IPS-18c (cell line): ENCODE measurements around the gene MAB21L3.

Experiments used
- H3K4me3 ChIP-seq: 2 replicates; pipeline ENCODE4 v1.7.0; 2013; ENCODE audit warnings: low read depth, mild to moderate bottlenecking, low read length, moderate library complexity; ENCODE audit not compliant: insufficient read depth
- H3K9me3 ChIP-seq: one replicate; pipeline ENCODE4 v1.6.1; 2013; ENCODE audit warnings: mild to moderate bottlenecking, low read length, moderate library complexity; ENCODE audit not compliant: control insufficient read depth, insufficient read depth

The MAB21L3 gene

DNA sequence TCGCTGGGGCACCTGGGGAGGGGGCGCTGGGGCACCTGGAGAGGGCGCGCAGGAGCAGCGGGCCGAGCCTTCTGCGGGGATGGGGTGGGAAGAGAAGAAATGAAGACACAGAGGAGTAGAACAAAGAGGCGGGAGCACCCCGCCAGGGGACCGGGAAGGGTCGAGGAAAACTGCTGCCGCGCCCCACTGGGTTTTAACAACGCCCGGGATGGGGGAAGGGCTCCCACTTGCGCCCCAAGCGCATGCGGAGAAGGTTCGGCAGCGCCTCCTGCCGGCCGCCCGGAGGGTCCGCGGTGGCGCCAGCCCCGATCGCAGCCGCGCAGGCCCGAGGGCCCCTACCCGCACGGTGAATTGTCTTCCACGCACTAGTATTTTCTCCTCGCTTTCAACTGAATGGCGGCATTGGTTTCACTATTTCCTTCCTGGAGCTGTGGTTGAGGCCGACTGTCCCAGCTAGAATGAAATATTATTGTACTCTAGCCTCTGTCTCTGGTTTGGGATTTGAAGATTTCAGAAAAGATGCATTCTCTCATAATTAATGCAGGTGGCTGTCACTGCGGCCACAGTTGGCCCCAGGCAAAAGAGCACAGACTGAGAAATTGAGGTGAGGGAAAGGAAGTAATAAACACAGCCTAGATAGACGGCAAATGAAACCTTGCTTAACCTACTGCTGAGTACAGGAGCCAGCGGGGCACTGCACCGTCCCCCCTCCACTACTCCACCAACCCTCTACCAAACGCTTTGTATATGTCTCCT lies 57.3 kb downstream of the MAB21L3 start:
- H3K4me3 ChIP-seq, result peak overlapping the region; percentile 69
- peaks cover 2% of the 10 kb centered on the region for H3K9me3 ChIP-seq

DNA sequence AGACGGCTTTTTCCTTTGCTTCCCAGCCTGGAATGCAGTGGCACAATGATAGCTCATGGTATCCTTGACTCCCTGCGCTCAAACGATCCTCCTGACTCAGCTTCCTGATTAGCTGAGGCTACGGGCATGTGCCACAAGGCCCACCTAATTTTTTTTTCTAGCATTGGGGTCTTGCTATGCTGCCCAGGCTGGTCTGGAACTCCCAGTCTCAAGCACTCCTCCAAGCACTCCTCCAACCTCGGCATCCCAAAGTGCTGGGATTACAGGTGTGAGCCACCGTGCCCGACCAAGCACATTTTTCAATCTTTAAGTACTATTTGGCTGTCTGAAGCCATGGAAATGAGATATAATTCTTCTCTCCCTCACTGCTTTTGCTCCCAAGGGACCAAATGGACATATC lies 58.7 kb downstream of the MAB21L3 start:
- H3K4me3 ChIP-seq, result no peak overlapping the region
- no peaks in the 10 kb centered on the region for H3K9me3 ChIP-seq

DNA sequence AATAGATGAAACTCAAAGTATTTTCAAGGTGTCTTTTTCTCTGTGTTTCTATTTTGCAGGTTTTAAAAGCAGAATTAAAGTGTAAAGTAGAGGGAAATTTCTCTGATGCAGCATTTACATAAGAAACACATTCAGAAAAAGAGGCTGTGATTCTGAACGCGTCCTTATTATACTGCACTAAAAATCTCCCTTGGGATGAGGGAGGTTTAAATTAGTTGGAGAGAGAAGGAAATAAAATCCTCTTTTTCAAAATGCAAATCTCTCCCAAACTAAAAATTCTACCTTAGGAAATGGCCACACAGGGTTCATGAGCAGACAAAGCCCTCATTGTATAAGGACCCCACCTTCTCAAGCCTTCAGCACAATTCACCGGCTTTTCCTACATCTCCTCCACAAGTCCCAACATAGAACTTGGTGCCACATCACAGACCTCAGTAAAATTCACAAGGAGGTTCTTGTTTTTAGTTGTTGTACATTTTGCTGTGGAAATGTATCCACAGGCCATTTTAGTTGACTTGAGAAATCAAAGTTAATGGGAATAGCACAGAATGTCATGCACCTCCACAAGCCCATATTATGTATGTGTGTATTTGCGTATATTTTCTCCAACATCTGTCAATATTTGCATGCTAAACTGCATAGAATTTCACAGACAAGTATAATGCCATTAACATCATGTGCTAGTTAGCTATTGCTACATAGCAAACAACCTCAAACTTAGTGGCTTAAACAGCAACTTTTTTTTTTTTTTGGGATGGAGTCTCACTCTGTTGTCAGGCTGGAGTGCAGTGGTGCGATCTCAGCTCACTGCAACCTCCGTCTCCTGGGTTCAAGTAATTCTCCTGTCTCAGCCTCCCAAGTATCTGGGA lies 59.8 kb downstream of the MAB21L3 start:
- Histone ChIP-seq H3K4me3 (no peak overlapping the region), H3K9me3 (no peaks in the 10 kb centered on the region)

DNA sequence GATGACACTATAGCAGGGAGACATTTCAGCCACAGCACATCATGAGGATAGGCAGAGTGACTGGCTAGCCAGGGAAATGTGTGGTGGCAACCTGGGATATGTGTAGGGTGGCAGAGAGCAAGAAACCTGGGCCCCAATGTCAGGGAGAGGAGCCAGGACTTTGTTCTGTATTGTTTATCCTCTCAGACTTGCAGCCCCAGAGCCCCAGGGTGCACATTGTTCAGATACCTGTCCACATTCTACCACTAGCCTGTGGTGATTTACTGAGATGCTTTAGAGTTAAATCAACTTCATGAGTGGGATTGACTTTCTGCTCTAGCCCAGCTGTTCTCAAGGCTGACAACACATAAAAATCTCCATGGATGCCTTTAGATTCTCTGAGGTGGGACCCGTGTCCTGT lies 61.5 kb downstream of the MAB21L3 start:
- no peaks in the 10 kb centered on the region for H3K9me3 ChIP-seq
- no peak overlapping the region for H3K4me3 ChIP-seq

DNA sequence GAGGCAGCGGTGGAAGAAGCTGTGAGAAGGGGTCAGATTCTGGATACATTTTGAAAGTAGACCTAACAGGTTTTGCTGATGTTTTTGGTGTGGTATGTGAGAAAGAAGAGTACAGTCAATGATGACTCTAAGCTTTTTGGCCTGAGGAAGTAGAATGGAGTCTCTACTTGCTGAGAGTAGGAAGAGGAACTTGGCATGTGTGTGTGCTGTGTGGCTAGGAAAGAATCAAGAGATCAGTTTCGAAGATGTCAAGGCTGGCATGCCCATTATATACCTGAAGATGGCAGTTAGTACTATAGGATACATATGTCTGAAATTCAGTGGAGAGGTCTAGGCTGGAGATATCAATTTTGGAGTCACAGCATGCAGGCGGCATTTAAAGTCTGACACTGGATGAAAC lies 64.4 kb downstream of the MAB21L3 start:
- no peaks in the 10 kb centered on the region for H3K9me3 ChIP-seq
- H3K4me3 ChIP-seq, result no peak overlapping the region

DNA sequence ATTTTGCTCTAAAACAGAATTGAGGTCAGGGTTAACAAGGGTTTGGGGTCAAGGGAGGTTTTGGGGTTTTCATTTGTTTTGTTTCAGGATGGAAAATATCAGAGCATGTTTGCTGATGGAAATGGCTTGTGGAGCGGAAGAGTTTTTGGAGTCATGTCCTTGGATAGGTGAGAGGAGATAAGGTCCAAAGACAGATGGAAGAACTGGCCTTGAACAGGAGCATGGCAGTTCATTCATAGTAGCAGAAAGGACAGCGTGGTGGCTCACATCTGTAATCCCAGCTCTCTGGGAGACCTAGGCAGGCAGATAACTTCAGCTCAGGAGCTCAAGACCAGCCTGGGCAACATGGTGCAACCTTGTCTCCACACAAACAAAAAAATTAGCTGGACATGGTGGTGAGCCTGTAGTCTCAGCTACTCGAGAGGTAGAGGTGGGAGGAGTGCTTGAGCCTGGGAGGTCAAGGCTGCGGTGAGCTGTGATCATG lies 65.1 kb downstream of the MAB21L3 start:
- H3K9me3 ChIP-seq, result no peaks in the 10 kb centered on the region
- no peak overlapping the region for H3K4me3 ChIP-seq

DNA sequence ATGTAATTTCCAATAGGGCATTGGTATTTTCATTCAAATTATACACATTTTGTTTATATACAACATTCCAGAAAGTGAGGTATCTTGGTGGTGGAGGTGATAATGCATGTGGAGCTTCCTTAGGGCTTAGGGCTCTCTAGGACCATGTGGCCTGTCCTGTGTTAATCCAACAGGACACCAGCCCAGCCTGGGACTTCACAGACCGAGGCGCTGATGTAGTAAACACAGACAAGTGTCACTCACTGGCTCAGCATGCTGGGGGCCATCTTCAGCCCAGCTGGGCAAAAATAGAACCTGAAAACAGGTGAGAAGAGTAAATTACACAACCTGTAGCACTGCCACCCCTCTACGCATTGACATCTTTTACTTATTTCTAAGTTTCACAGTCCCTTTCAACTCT lies 66.7 kb downstream of the MAB21L3 start:
- Histone ChIP-seq H3K4me3 (no peak overlapping the region), H3K9me3 (no peaks in the 10 kb centered on the region)

DNA sequence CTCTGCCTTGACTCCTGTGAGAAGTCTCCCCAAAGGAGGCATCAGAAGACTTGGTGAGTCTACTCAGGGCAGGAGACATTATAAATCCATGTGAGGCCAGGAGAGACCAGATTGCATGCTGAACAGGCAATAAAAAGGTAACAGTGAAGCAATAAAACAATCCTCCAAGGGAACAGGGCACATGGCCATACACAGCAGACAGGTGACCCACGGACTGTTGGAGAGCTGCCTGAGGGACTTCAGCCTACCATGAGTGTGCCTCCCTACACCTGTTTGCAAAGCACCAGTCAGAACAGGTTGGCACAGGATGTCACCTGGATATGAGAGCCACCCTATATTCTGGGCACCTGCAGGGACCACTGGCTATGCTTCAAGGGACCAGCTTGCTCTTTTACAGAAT lies 67.6 kb downstream of the MAB21L3 start:
- H3K9me3 ChIP-seq, result no peaks in the 10 kb centered on the region
- no peak overlapping the region for H3K4me3 ChIP-seq

DNA sequence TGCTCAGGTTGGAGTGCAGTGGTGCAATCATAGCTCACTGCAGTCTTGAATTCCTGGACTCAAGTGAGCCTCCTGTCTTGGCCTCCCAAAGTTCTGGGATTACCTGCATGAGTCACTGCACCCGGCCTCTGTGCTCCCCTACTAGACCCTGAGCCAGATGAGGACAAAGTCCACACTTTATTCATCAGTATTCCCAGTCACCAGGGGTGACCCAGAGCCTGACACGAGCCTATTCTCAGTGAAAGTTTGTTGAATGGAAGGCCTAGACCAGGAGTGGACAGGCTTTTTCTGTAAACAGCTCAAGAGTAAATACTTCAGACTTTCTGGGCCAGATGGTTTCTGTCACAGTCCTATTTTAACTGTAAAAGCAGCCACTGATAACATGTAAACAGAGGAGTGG lies 68.2 kb downstream of the MAB21L3 start:
- Histone ChIP-seq H3K9me3 (no peaks in the 10 kb centered on the region), H3K4me3 (no peak overlapping the region)

DNA sequence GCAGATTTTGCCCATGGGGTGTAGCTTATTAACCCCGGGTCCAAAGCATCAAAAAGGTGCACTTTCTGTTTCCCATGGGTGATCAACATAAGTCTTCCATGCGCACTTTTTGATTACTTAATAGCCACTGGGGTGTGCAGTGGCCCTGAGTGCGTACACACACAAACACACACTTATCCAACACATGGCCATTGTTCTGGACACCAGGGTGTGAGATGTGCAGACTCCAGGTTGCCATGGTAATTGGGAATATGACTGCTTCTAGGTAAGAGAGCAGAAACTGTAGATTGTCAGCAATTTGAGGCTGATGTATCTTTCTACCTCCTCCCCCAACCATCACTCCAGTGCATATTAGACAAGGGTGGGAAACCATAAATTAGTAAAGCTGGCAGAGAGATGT lies 68.8 kb downstream of the MAB21L3 start:
- Histone ChIP-seq H3K4me3 (no peak overlapping the region), H3K9me3 (no peaks in the 10 kb centered on the region)

DNA sequence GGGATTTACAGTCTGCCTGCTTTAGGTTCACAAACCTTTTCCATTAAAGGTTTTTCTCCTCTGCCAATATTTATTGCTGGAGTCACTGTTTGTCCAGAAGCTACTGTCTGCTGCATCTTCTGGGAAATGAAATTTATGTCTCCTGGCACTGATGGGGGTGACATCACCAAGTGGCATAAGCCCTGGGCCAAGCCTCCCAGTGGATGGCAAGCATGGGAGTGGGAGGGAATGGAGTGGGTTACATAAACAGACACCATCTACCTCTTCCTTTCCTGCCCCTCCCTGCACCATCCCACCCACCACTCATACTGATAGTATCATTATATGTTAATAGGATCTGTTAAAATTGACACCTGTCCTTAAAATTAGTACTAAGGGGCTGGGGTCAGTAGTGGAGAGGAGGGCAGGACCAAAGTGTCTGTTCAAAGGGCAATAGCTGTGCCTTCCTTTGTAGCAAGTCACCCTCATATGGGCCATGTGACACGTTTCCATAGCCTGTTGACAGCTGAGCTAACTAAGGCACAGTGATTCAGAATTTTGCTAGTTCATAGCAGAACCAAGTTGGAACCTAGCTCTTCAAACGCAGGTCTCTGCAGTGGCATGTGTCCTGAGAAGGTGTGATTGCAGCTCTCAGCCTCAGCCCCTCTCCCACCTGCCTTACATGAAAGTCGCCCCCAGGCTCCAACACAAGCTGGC lies 71.0 kb downstream of the MAB21L3 start:
- no peaks in the 10 kb centered on the region for H3K9me3 ChIP-seq
- no peak overlapping the region for H3K4me3 ChIP-seq
